SK-N-SH (cell line): Measurements from ENCODE around the gene CLDN7. TPM values are rescaled to one million over a fixed set of nuclear protein-coding genes. Genes with fewer than 3 reads are reported as not detected.
A peak's percentile ranks its signal among the peaks of the same experiment; 100 is the strongest.

Experiments used
- CTCF ChIA-PET: fragments of 300-600, 350-600 bp; formaldehyde crosslinking; extraction: SDS; loops from one replicate; lab custom pipeline; 2021; lab: Yijun Ruan, JAX
- POLR2A ChIA-PET: fragments of 350-600 bp; sonication (Branson Sonifier 250); formaldehyde crosslinking; extraction: SDS; loops from one replicate; lab custom pipeline; 2020; ENCODE audit warnings: antibody characterized with exemption, inconsistent platforms; lab: Yijun Ruan, JAX
- DNase-seq: peaks from one replicate; pipeline ENCODE4 v3.0.0; 2012
- H2AFZ ChIP-seq: fragments of 200-600 bp; sonication (generic); 2 replicates; pipeline ENCODE4 v1.8.1; 2016; ENCODE audit warnings: antibody characterized with exemption, mild to moderate bottlenecking, low read depth
- H3F3A ChIP-seq: fragments of 200-600 bp; sonication (generic); replicated peaks from 2 replicates; pipeline ENCODE3; 2016; ENCODE audit warnings: antibody characterized with exemption, mild to moderate bottlenecking; ENCODE audit not compliant: insufficient read depth
- H3K27ac ChIP-seq, 2 experiments: fragments of 200-500 bp in 1 of 2; fragments of 200-600 bp in 1 of 2; sonication (Bioruptor generic) in 1 of 2; sonication (generic), shearing (Covaris generic) in 1 of 2; 2 replicates each; pipeline versions ENCODE4 v1.5.1 to v1.6.1; 2014 to 2016; ENCODE audit warnings: low read depth in 2 of 2, inconsistent platforms in 1 of 2, low read length in 1 of 2, mild to moderate bottlenecking in 1 of 2, mixed read lengths in 1 of 2
- H3K27me3 ChIP-seq: fragments of 200-600 bp; sonication (generic), shearing (Covaris generic); 2 replicates; pipeline ENCODE4 v1.6.1; 2016; ENCODE audit warnings: mixed run types; ENCODE audit not compliant: insufficient read depth
- H3K36me3 ChIP-seq, 2 experiments: fragments of 200-500 bp in 1 of 2; fragments of 200-600 bp in 1 of 2; sonication (Bioruptor generic) in 1 of 2; sonication (generic) in 1 of 2; replicated peaks in 1 of 2; 2 replicates each; pipeline versions ENCODE3 to v1.5.1; 2014 to 2016; ENCODE audit warnings: low read length in 1 of 2, mild to moderate bottlenecking in 1 of 2; ENCODE audit not compliant: insufficient read depth in 2 of 2, control insufficient read depth in 1 of 2
- H3K4me1 ChIP-seq, 2 experiments: fragments of 200-500 bp in 1 of 2; fragments of 200-600 bp in 1 of 2; sonication (Bioruptor generic) in 1 of 2; sonication (generic), shearing (Covaris generic) in 1 of 2; 2 replicates each; pipeline versions ENCODE4 v1.5.1 to v1.6.1; 2014 to 2016; ENCODE audit warnings: low read depth in 1 of 2, low read length in 1 of 2, mixed run types in 1 of 2; ENCODE audit not compliant: insufficient read depth in 2 of 2, control insufficient read depth in 1 of 2
- H3K4me2 ChIP-seq: fragments of 200-600 bp; sonication (generic), shearing (Covaris generic); 2 replicates; pipeline ENCODE4 v1.6.1; 2017; ENCODE audit warnings: mixed run types
- H3K4me3 ChIP-seq, 2 experiments: fragments of 200-500 bp in 1 of 2; fragments of 200-600 bp in 1 of 2; sonication (Bioruptor generic) in 1 of 2; sonication (generic), shearing (Covaris generic) in 1 of 2; 2 replicates each; pipeline versions ENCODE4 v1.5.1 to v1.8.1; 2014 to 2016; ENCODE audit warnings: low read depth in 2 of 2, inconsistent platforms in 1 of 2, low read length in 1 of 2, mild to moderate bottlenecking in 1 of 2, mixed read lengths in 1 of 2, moderate library complexity in 1 of 2
- H3K79me2 ChIP-seq: fragments of 200-600 bp; sonication (generic); 2 replicates; pipeline ENCODE4 v1.8.1; 2017; ENCODE audit warnings: mild to moderate bottlenecking; ENCODE audit not compliant: insufficient read depth
- H3K9ac ChIP-seq: fragments of 200-600 bp; sonication (generic); 2 replicates; pipeline ENCODE4 v1.6.1; 2017; ENCODE audit warnings: mixed run types
- H3K9me2 ChIP-seq: fragments of 200-600 bp; sonication (generic); 2 replicates; pipeline ENCODE4 v1.6.1; 2017; ENCODE audit warnings: mixed run types
- H3K9me3 ChIP-seq: fragments of 200-600 bp; sonication (generic); 2 replicates; pipeline ENCODE4 v1.6.1; 2017; ENCODE audit warnings: mixed run types, mild to moderate bottlenecking, moderate library complexity
- H4K20me1 ChIP-seq: fragments of 200-600 bp; sonication (generic); 2 replicates; pipeline ENCODE4 v1.6.1; 2017; ENCODE audit warnings: mild to moderate bottlenecking, mixed run types; ENCODE audit not compliant: insufficient read depth
- ELF1 ChIP-seq: IDR thresholded peaks from 2 replicates; pipeline ENCODE4 v1.4.0; 2012
- FOSL2 ChIP-seq: IDR thresholded peaks from 2 replicates; pipeline ENCODE4 v1.4.0; 2012; ENCODE audit warnings: low read depth, mild to moderate bottlenecking, moderate library complexity, borderline replicate concordance
- GATA2 ChIP-seq: sonication (generic); formaldehyde crosslinking; IDR thresholded peaks from 2 replicates; pipeline ENCODE4 v1.5.0; 2020; ENCODE audit warnings: mild to moderate bottlenecking, missing genetic modification reagents
- MXI1 ChIP-seq: IDR thresholded peaks from 2 replicates; pipeline ENCODE4 v1.6.1; 2012; ENCODE audit warnings: mild to moderate bottlenecking, low read depth, low read length, improper control_type of control experiment
- NFIC ChIP-seq: IDR thresholded peaks from 2 replicates; pipeline ENCODE4 v1.4.0; 2012; ENCODE audit warnings: borderline replicate concordance
- RXRA ChIP-seq: IDR thresholded peaks from 2 replicates; pipeline ENCODE4 v1.4.0; 2012; ENCODE audit warnings: low read depth, mild to moderate bottlenecking, borderline replicate concordance
- TAF1 ChIP-seq: IDR thresholded peaks from 2 replicates; pipeline ENCODE4 v1.6.1; 2012; ENCODE audit warnings: low read depth, mild to moderate bottlenecking, low read length, moderate library complexity, borderline replicate concordance
- TCF12 ChIP-seq: IDR thresholded peaks from 2 replicates; pipeline ENCODE4 v1.4.0; 2012
- WGBS: methylation state at CpG from one replicate; pipeline ENCODE4 v1.1.6; 2017; ENCODE audit warnings: low lambda C conversion rate; 5-methylcytosine and 5-hydroxymethylcytosine counted together
- polyA plus RNA-seq, 3 experiments: library from polyadenylated mRNA; depleted of rRNA; stranded (reverse); fragments of >200 nt; gene quantifications; 2 replicates each; pipeline ENCODE4 v1.2.3, GENCODE V29; 2012
- TF ChIP-seq, protein P1 (sequence below): IDR thresholded peaks from 2 replicates; pipeline ENCODE4; 2012

Gene CLDN7
- polyA plus RNA-seq, 1 of the 3 experiments (the other 2 are of a cell fraction): 5.0 TPM

DNA sequence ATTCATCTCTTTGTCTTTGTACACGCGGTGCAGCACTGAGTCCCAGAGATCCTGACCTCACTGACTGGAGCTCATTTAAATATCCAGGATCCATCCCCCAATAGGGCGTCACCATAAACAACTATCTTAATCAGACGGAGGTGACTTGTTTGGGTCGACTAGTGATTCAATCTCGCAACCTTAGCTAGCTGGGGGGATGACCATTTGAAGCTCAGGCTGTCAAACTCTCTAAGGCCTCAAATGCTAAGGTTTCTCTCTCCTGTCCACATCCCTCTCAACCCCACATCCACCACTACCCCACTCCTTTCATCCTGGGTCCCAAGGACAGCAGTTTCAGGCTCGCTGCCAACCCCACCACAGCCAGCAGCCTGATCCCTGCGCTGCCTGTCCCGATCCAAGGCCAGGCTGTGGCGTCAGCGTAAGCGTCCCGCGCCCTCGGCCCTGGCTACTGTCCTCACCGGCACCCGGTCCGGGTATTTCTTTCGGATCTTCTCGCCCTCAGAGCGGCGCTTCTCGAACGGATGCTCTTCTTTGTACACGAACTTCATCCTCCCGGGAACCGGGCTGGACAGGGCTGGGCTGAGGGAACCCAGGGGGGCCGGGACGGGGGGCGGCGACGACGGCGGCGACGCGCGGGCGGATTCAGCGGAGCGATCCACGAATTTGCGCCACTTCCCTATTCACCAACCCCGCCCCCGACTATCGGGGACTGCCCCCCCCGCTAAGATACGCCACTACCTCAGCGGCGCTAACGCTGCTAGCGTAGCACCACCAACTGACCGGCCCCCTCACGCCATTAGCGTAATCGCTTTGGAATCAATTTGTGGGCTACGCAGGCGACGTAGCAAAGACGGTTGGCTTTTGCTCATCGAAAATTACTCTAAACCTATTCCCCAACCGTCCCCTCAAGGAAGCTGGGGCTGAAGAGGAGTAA, 20.2 kb downstream of the CLDN7 start, which contains the start of gene GABARAP (continued):
- TF ChIP-seq FOSL2: no peak
- peak; percentile 52 for TF ChIP-seq NFIC

DNA sequence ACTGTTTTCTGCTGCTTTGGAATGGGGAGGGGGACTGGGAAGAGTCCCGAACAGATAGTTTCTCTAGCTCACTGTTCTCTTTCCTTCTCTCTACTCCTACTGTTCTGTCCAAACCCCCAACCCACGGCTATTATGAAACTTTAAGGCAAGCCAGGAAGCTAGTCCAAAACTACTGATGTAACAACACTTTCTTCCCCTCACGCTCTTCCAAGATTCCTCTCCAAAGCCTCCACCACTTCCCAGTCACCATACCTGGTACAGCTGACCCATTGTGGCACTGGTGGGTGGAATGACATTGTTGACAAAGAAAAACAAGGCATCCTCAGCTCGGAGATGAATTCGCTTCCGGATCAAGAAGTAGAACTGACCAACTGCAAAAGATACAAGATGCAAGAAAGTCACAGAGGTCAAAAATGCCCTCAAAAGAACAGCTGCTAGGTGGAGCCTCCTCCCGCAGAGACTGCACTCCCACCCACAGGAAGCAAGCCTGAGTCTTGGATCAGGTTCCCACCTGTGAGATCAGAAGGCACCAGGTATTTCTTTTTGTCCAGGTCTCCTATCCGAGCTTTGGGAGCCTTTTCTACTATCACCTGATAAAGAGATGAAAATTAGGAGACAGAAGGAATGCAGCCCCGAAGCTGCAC, 21.1 kb downstream of the CLDN7 start:
- H3K79me2 ChIP-seq: peaks cover 57% of the 10 kb centered on the region
- peaks cover 28 to 46% of the 10 kb centered on the region in 2 experiments for H3K36me3 ChIP-seq
- WGBS: 25% methylated on average over 9 of the region's 9 CpGs

DNA sequence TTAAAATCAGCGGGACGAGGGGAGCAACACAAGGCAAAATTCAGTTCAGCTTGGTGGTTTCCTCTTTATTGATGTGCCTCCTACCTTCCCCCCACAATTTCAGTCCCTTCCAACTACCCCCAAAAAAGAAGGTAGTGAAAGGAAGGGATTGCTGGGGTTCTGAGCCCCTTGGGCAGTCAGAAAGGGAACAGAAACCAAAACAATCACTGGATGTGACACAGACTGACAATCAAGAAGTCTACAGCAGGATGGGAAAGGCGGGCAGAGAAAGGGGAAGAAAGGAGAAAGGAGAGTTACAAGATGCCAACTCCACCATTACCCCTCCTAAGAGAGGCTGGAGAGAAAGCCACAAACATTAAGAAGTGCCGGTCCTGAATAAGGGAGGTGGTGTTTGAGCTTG, 21.9 kb downstream of the CLDN7 start:
- peak overlapping the region; percentile 97; the same call in 1 of the 2 replicates for H3K9ac ChIP-seq
- no peaks in the 10 kb centered on the region for H3K27me3 ChIP-seq
- no peaks in the 10 kb centered on the region for H3K9me2 ChIP-seq
- peaks cover 66% of the 10 kb centered on the region for H3K79me2 ChIP-seq
- peaks cover 28 to 33% of the 10 kb centered on the region in 2 experiments for H3K4me1 ChIP-seq
- H3K9me3 ChIP-seq: no peaks in the 10 kb centered on the region
- no peak overlapping the region for H2AFZ ChIP-seq
- H3K27ac ChIP-seq: peak overlapping the region; percentile 20 to 99; a peak in 3 of 4 replicates
- TF ChIP-seq NFIC (no peak), TCF12 (no peak)
- TF ChIP-seq, all 33 proteins: peak for 0
- ChIA-PET POLR2A (interaction anchor here (1.0 to 1.6 kb wide), 4 partner anchors 9 to 89 kb away, joined by 3 to 7 read pairs (median 3); partner anchors contain the start of genes ACADVL, CTDNEP1, DLG4 and ELP5), CTCF (interaction anchor here (0.7 to 5.6 kb wide), 3 partner anchors 20 to 56 kb away, joined by 4 to 35 read pairs (median 26); partner anchors contain the start of genes ACADVL and DLG4)
- no peak for DNase-seq
- peaks cover 28 to 46% of the 10 kb centered on the region in 2 experiments for H3K36me3 ChIP-seq
- peak overlapping the region; percentile 79 for H3K4me2 ChIP-seq
- peaks cover 7% of the 10 kb centered on the region; the same call in 1 of the 2 replicates for H4K20me1 ChIP-seq
- peaks cover 59% of the 10 kb centered on the region for H3F3A ChIP-seq
- peak overlapping the region; percentile 36 to 80; a peak in 3 of 4 replicates for H3K4me3 ChIP-seq
- WGBS: 37% methylated on average over 4 of the region's 4 CpGs

More for the DNA sequence above, 21.1 kb downstream of the CLDN7 start:
- H3K9ac ChIP-seq: peak overlapping the region; percentile 97
- no peaks in the 10 kb centered on the region for H3K9me2 ChIP-seq
- H3K9me3 ChIP-seq: no peaks in the 10 kb centered on the region
- TF ChIP-seq MXI1 (no peak), TAF1 (no peak), GATA2 (CRISPR knock-in tag) (no peak), ELF1 (no peak), RXRA (no peak)
- TF ChIP-seq, protein P1, sequence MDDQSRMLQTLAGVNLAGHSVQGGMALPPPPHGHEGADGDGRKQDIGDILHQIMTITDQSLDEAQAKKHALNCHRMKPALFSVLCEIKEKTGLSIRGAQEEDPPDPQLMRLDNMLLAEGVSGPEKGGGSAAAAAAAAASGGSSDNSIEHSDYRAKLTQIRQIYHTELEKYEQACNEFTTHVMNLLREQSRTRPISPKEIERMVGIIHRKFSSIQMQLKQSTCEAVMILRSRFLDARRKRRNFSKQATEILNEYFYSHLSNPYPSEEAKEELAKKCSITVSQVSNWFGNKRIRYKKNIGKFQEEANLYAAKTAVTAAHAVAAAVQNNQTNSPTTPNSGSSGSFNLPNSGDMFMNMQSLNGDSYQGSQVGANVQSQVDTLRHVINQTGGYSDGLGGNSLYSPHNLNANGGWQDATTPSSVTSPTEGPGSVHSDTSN: no peak
- TF ChIP-seq, all 33 proteins: peak for 0
- Histone ChIP-seq H4K20me1 (peaks cover 7% of the 10 kb centered on the region; the same call in 1 of the 2 replicates), H2AFZ (no peak overlapping the region), H3K4me3 (peak overlapping the region; percentile 80 to 98), H3K4me1 (peaks cover 21 to 28% of the 10 kb centered on the region in 2 experiments), H3F3A (peaks cover 55% of the 10 kb centered on the region), H3K27ac (peak overlapping the region; percentile 88 to 99), H3K27me3 (no peaks in the 10 kb centered on the region), H3K4me2 (peak overlapping the region; percentile 79)
- ChIA-PET CTCF (interaction anchor here (0.8 to 5.6 kb wide), 5 partner anchors 10 to 196 kb away, joined by 3 to 35 read pairs (median 3); partner anchors contain the start of genes ACADVL, CTDNEP1, DLG4 and ELP5), POLR2A (interaction anchor here (1.0 to 1.5 kb wide), 2 partner anchors 22 to 88 kb away, joined by 3 read pairs; partner anchors contain the start of genes ACADVL and DLG4)
- no peak for DNase-seq
